Measurements from ENCODE around the gene CREG1.
A peak's percentile ranks its signal among the peaks of the same experiment; 100 is the strongest.
"Not testable (repeated sequence)": the region's sequence is repeated elsewhere in the genome, so short reads cannot be mapped to it uniquely, and the experiment has no call there.

The CREG1 gene

DNA sequence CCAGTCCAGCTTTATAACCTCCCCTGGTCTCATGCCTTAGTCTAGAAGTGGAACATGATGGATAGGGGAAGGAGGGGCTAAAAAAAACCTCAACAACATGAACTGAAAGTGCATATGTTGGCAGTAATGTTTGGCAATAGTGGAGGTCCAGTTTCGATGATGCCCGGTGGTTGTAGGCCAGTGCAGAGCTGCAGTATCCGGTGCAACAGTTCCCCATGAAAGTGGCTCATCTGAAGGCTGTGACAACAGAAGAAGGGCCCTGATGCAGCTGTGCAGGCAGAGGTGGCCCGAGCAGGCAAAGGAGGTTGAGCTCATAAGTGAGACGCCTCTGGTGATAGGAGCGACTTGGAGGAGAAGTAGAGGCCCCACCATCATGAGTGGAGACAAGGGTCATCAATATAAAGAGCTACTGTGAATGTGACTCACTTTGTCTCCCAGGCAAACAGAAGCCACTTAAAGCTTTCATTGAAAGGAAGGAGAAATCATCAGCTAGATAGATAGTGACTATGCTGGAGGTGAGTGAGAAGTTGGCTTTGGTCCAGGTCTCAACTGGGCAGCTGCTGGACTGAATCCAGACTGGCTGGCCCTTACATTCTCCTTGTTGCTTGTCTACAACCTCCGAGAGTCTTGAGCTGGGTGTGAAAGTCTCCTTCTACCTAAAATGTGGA is 10.2 kb upstream of the CREG1 start:
- DNase-seq: no peak

DNA sequence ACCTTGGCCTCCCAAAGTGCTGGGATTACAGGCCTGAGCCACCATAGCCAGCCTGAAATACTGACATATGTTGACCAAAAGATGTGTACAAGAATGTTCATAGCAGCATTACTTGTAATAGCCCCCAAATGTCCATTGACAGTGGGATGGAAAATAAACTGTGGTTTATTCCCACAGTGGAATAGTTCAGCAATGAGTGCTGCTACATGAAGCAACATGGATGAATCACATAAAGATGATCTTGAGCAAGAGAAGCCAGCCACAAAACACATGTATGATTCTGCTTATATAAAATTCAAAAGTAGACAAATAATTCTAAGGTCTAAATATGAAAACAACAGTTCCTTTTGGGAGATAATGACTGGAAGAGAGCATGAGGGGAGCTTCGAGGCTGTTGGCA is 9.1 kb upstream of the CREG1 start:
- no peak for DNase-seq

DNA sequence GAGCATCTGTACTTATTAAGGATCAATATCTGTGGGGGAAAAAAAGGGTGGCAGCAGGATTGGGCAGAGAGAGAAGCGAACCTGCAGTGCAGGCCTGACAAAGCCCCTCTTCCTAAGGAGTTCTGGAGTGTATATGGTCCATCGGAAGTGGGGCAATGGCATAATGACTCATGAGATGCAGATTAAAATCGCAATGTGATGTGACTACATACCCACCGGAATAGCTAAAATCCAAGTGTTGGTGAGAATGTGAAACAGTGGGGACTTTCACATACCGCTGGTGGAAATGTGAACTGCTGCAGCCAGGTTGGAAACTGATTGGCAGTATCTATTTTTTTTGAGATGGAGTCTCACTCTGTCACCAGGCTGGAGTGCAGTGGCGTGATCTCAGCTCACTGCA is 8.2 kb upstream of the CREG1 start:
- no peak for DNase-seq

DNA sequence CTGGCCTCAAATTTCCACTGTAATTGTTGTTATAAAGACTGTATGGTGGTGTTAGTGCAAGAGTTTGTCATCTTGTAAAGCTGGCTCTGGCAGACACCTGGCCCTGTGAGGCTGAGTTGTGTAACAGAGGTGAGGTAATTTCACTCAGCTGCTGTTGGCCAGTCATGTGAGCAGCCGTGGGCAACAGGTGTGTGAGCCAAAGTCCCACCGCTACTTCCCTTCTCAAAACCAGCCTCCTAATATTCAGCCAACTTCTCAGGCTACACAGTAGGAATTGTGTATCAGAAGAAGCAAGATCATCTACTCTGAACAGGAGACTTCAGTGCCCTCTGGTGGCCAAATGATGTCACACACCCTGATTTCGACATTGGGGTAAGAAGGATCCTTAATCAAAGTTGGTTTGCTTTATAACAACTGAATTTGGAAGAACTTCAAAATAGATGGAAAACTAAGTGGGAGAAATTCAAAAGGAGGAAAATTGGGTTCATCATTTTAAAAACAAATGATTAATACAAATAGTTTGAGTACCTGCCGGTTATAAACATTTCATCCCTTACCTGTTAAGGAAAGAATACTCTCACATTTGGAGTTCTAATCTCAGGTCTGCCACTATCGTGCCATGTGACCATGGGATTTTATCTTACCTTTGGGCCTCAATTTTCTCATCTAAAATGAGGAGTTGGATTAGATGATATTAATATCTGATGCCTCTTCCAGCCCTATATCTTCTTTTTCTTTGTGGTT is 2.6 kb upstream of the CREG1 start:
- peak; percentile 34 to 67 (median 60) for DNase-seq

DNA sequence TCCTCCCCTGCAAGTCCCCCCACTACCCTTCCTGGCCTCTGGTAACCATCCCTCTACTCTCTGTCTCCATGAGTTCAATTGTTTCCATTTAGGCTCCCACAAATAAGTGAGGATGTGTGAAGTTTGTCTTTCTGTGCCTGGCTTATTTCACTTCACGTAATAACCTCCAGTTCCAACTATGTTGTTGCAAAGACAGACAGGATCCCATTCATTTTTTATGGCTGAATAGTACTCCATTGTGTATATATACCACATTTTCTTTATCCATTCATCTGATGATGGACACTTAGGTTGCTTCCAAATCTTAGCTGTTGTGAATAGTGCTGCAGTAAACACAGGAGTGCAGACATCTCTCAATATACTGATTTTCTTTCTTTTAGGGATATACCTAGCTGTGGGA is 1.5 kb upstream of the CREG1 start:
- DNase-seq: not testable (repeated sequence)

DNA sequence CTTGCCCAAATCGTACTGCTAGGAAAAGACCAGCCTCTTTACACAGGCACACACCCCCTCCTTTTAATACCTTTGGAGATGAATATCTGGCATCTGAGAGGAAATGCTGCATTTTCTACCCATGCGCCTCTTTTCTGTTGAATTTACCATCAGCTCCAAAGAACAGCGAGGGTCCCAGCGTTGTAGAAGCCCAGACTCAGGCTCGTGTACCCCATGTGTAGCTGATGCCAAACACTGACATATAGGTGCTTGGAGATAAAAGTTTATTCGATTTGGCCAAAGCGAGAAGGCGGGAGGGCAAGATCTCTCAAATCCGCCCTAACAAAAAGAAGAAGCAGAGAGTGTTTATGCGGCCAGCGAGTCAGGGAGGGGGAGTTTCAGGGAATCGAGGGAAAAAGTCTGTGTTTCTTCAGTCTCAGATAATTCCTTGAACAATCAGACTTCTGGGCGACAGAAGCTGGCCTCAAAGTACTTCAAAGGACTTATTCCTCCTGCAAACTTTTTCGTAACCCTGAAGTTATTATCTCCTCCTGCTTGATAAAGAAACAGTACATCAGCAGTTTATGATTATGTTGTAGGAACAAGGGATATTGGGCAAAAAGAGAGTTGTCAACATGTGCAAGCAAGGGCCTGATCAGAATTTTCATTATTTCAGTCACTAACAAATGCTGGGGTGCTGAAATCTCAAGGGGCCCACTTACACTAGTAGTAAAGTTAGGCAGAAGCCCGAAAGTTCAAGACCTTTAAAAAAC is 642 bp upstream of the CREG1 start:
- DNase-seq: no peak

DNA sequence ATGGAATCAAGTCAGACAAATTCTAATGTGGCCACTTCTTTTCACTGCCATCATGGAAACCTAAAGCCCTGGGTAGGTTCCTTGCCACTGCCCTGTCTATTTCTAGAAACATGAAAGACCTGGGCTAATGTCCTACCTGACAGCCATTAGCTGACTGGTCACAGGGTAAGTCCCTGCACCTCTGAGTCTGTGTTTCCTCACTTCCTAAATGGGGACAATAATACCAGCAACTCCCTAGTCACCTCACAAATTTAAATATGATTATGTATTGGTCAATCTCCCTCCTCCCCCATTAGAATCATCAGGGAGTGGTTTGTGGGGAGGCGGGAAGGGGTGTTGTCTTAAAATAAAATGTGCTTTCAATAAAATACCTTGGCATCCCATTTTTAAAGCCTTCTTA is 2.2 kb downstream of the CREG1 start:
- no peak for DNase-seq

DNA sequence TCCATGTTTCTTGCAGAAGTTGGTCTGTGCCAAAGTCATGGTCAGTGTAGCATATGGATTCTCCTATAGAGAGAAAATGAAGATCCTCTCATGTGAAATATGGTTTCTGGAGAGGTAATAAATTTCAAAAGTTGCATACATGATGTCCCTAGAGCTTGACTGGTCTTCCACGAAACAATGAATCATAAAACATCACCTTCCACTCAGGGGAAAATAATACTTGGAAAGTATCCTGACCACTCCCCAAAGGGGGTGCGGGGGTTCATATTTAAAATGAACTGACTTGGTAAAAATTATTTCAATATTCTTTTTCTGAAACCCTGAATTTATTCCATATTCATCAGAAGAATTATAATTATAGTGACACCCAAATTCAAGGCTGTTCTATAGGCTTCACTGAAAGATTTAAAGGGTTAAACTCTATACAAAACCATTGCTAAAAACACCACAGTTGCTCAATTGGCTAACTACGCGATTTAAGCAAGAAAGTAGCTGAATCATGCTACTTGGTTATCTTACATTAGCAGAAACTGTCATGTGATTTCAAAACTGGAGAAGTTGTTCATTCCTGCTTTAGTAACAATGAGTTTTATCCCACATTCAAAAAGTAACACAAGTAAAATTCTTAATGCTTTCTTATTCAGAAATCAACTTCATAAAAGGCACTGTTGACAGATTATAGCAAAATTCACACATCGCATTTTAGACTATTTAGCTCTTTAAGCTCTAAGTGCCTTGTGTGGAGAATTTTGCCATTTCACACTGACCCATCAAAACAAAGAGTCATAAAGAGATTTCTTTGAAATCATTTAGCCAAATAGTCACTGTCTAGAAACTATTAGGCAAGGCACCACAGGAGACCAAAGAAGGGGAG is 5.3 kb downstream of the CREG1 start:
- DNase-seq: no peak

DNA sequence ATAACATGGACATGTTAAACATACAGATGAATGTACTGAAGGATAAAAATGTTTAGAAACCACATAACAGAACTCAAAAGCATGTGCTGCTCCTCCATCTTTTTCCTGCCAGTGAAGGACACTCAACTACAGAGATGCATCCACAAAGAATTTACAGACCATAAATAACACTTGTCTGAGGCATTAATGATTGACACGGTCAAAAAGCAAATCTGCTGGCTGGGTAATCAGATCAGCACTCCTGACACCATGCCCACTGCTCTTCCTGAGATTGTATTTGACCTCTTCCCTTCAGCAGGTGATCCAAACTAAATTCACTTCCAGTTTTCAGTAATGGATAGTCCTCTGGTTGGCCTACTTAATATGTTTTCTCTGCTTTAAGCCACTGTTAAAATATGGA is 6.6 kb downstream of the CREG1 start:
- no peak for DNase-seq

DNA sequence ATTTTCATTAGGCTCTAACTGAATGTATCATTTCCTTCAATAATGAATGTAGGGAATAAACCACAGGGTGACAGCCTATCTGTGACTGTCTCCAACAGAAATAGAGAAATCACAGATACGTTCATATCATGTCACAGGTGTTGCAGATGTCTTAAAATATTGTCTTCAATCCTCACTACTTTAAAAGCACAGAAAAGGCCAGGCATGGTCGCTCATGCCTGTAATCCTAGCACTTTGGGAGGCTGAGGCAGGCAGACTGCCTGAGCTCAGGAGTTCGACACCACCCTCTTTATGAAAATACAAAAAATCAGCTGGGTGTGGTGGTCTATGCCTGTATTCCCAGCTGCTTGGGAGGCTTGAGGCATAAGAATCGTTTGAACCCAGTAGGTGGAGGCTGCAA is 8.2 kb downstream of the CREG1 start:
- DNase-seq: no peak

DNA sequence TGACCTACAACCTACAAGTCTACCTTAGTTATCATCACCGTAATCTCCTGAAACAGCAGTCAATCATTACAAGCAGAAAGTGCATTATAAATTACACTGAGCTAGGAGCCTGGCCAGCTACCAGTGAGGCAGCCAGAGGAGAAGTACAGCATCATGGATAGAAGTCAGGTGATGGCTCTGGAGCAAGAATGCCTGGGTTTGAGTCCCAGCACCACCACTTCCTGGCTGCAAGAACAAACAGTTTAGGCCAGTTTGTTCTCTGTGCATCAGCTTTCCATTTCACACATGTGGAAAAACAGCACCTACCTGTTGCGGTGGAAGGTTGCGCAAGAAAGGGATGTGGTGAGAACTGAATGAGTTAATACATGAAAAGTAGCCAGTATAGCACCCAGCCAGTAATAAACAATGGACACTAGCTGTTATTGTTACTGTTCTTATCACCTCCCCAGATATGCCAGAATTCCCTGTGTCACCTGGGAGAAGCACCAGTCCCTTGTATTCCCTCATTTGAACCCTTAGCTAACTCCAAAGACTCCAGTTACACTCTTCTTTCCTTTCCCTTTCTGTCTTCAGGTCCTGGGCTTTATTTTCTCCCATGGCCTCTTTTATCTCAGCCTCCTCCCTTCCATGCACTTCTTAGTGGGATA is 9.0 kb downstream of the CREG1 start:
- peak in 1 of 5 experiments; percentile 63 for DNase-seq

DNA sequence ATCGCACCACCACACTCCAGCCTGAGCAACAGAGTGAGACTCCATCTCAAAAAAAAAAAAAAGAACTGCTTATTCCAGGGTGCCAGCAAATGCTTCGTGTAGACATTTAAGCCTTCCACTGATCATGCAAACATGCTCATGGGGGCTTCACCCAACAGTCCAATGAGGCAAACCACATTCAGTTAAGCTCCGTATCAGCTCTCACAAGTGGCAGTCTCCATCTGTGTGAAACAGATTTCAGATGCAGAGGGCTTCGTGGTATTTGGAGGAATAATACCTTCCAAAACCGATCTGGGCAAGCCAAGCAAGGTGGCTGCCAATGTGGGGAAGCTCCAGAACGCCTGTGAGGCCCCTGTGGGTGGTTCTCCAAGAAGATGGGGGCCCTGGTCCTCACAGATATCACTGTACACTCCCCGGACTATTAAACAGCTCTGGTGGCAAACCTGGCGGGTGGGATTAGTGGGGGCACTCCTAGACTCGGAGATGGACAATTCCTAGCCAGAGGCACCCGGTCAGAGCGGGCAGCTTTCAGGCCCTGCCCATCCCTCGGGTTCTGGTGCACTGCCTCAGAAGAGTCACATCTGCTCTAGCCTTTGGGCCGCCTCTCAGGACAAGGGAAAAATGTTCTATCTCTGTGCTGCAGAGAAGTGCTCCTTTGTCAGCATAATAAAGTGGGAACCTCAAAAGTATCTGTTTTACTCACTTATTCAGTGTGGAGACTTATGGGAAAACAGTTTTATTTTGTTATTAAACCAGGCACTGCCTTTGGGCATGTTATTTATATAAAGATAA is 10.2 kb downstream of the CREG1 start:
- DNase-seq: no peak

DNA sequence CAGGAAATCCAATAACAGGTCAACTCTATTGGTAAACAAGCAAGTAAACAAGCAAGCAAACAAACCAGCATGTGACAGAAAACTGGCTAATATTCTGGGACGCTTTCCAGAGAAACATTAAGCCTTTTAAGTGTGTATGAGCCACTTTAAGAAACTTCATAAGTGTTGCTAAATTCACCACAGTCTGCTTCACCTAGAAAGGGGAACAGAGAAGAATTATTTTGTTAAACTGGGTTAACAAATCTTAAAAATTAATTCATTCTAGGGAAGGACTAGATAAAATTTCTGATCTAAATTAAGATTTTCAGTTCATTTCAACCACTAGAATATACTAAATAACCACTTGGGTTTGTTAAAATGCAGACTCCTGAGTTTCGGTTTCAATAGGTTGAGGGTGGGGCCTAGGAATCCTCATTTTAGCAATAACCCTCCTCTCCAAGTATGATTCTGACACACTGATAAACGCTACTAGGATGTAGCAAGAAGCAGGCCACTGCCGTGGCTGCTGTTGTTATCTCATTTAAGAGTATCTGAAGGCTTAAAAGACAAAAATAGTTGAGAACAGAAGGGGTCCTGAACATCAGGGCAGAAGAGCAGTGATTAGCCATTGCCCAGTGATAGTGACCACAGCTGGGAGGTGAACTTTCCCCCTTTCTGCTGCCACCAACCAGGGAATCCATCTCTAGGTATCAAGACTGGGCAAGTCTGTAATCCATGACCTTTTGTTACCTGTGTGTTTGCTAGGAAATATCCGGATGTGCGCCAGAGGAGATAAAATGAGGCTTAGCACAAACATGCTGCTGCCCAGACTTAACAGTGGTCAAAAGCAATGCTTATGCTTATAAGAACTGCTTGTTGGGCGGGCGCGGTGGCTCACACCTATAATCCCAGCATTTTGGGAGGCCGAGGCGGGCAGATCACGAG is 11.2 kb downstream of the CREG1 start:
- peak in 1 of 5 experiments; percentile 77 for DNase-seq

DNA sequence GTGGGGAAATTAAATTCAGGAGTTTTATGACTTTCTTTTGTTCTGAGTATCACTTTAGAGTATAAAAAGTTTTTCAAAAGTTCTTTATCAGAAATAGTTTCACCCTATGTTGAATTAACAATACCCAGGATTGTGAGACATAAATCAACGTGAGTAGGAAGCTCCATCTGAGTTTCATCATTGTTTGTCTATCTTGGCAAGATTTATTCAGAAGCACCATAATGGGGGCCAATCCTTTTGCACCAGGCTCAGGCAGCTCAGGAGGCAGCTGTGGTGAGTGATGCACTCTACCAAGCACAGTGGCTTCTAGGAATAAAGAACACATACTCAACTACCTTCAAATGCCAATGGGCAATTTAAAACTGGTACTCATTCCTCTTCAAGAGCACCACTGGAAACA is 12.0 kb downstream of the CREG1 start:
- DNase-seq: no peak

DNA sequence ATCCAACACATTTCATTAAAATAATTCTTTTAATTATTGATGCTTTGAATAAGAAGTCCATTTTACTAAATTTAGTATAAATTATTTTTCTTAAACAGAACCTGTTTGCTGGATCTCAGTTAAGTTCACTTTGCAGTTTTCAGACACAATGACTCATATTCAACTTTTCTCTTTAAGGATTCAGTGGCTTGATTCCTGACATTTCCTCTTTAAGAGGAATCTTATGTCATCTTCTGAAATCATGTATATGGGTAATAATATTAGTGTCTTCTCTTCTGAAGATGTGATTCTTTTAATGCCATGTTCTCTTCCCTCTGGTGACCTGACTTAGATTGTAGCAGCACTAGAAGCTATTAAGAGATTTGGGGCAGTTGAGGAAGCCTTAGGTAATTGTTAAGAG is 12.6 kb downstream of the CREG1 start:
- no peak for DNase-seq

DNA sequence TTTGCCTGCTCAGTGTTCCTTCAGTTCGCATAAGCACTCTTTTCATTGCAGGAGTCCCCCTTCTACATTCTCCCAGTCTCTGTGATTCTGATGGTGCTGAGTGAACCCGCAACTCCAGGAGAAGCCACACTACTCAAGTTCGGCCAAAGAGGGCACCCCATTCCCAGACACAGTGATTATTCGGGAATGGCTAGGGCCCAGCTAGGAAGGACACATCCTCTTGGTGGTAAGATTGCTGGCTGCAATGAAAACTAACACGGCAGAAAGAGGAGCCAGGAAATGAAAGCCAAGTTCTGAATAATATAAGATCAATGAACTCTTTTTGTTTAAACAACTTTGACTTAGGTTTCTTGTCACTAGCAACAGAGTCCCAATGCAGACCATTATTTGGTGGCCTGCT is 14.9 kb downstream of the CREG1 start:
- no peak for DNase-seq

DNA sequence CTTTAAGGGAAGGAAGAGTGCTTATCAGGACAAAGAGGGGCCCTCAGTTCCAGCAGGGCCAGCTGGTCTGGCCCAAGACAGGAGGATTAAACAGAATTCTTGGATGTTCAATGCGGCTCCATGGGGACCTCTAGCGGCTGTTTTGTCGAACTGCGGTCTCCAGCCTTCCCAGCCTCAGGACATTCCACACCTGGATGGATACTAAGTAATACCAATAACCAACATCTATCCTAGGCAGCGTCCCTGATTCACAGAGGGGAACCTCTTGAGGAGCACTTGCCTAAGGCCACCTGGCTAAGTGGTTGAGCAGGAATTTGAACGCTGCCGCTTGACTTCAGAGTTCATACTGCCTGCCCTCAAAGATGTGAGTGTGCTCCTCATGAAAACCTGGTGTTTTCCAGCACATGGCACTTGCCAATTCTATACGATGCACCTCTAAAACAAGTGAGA is 19.7 kb downstream of the CREG1 start:
- DNase-seq: peak; percentile 31 to 51 (median 49)

DNA sequence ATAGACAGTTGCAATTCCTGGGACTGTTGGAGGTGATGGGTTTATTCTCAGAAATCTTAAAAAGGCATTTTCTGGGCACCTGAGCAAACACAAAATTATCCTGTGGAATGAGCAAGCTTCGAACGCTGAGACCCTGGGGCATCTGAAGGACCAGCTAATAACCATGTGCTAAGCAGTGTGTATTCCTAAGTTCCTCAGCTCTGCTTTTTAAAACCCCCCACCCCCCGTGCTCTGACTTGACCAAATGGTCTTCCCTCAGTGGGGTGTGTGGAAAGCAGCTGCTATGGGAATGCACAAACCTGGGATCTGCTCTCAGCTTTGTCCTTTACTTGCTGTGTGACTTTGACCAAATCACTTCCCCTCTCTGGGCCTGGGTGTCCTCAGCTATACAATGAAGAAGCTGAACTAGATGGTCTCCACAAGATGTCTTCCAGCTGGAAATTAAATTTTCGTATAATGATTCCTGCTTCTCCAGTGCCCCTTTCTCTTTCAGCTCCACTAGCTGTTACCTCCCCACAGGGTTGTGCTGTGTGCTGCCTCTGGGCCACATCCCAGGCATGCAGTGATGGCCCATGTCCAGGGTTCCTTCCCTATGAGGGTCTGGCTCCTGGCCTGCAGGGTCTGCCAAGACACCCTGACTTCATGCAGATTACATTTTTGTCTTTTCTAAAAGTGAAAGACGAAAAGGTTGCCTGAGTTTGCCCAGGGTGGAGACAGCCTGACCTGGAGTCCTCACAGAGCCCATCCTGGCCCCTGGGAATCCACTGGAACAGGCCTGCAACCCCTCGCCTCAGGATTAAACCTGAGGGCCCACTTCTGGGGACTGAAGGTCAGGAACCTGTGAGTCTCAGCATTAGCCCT is 20.4 kb downstream of the CREG1 start:
- DNase-seq: no peak

DNA sequence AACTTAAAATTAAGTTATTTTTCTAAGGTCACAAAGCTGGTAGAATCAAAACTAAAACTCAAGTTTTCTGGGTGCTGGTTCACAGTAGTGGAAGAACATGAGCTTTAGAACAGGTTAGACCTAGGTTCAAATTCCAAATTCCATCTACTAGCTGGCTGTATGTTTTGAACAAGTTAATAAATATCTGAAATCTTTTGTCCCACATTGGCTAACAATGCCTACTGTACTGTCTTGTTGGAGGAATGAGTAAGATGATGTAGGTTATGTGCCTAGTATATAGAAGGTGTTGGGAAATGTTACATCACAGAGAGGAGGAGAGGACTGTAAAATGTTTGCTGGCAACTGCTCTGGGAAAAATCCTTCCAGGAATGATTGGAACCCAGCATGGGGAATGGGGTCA is 21.2 kb downstream of the CREG1 start:
- DNase-seq: no peak

All from T-helper 2 cell (primary cell).